HG03571 (cell line): ENCODE data around the gene AMY1B.
"Not testable (repeated sequence)": the region's sequence is repeated elsewhere in the genome, so short reads cannot be mapped to it uniquely, and the experiment has no call there.

Experiments used
- ATAC-seq: cut with Tn5 transposase; IDR thresholded peaks from one replicate; pipeline ENCODE4 v1.9.1; 2021; ENCODE audit not compliant: unreplicated experiment

Gene AMY1B

GRCh38 chr1:103696110-103696509 lies at the start of gene AMY1B:
Gene AMY1B, minus strand, starts transcription at chr1:103696210. Its CDS starts 571 bp downstream, at chr1:103695639.
- ATAC-seq = not testable (repeated sequence)

DNA sequence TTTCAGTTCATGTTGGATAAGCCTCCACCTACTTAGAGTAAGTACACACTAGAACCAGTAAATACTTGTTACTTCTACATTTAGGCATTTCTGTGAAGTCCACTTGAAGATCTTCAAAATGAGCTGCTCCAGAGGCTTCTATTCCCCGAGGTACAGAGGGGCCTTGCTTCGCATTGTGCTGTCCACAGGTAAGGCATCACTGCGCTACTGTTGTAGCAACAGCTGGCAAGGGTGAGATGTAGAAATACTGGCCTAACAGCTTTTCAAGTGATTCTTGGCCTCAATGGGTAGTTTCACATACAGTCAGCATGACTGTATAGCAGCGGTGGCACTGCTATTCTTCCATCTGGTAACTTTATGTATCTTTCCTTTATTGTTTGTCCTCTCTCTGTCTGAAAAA lies 49.0 kb upstream of the AMY1B start:
- not testable (repeated sequence) for ATAC-seq

DNA sequence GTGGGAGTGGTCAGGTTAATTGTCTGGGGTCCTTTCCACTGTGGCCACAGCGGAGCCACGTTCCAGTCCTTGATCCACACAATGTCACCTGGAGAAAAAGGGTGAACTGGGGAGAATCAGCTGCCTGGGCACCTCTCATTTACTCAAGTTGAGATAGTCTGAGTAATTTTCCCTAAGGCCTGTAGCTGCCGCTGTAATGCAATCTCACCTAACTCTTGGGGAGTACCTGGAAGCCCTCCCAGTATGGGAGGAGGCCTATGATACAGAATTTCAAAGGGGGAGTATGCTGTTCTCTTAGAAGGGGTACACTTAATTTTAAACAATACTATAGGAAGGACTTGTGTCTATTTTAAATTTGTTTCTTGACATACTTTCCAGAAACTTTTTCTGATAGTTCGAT lies 48.4 kb upstream of the AMY1B start:
- ATAC-seq = not testable (repeated sequence)

GRCh38 chr1:103738031-103738430 lies 42.0 kb upstream of the AMY1B start:
- not testable (repeated sequence) for ATAC-seq

- not testable (repeated sequence) for ATAC-seq
These were observed 39.3 kb upstream of the AMY1B start for GRCh38 chr1:103735334-103735733.

GRCh38 chr1:103721473-103721872 lies 25.5 kb upstream of the AMY1B start:
- ATAC-seq = not testable (repeated sequence)

DNA sequence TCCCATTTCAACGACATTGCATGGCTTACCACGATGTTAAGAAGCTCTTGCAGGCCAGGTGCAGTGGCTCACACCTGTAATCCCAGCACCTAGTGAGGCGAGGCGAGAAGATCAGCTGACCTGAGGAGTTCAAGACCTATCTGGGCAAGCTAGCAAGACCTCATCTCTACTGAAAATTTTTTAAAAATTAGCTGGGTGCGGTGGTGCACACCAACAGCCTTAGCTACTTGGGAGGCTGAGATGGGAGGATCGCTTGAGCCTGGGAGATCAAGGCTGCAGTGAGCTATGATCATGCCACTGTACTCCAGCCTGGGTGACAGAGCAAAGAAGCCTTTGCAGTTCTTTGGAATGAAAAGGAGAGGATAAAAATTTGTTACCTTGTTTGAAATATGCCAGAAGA lies 21.4 kb upstream of the AMY1B start:
- not testable (repeated sequence) for ATAC-seq

GRCh38 chr1:103710381-103710780 lies 14.4 kb upstream of the AMY1B start:
- ATAC-seq = not testable (repeated sequence)

- ATAC-seq = not testable (repeated sequence)
These were observed 11.7 kb upstream of the AMY1B start for GRCh38 chr1:103707670-103708069.

DNA sequence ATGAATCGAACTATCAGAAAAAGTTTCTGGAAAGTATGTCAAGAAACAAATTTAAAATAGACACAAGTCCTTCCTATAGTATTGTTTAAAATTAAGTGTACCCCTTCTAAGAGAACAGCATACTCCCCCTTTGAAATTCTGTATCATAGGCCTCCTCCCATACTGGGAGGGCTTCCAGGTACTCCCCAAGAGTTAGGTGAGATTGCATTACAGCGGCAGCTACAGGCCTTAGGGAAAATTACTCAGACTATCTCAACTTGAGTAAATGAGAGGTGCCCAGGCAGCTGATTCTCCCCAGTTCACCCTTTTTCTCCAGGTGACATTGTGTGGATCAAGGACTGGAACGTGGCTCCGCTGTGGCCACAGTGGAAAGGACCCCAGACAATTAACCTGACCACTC lies 5.2 kb upstream of the AMY1B start:
- not testable (repeated sequence) for ATAC-seq

DNA sequence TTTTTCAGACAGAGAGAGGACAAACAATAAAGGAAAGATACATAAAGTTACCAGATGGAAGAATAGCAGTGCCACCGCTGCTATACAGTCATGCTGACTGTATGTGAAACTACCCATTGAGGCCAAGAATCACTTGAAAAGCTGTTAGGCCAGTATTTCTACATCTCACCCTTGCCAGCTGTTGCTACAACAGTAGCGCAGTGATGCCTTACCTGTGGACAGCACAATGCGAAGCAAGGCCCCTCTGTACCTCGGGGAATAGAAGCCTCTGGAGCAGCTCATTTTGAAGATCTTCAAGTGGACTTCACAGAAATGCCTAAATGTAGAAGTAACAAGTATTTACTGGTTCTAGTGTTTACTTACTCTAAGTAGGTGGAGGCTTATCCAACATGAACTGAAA lies 4.7 kb upstream of the AMY1B start:
- not testable (repeated sequence) for ATAC-seq

GRCh38 chr1:103697430-103697829 lies 1.4 kb upstream of the AMY1B start:
- not testable (repeated sequence) for ATAC-seq

GRCh38 chr1:103676335-103676734 lies 19.7 kb downstream of the AMY1B start:
- not testable (repeated sequence) for ATAC-seq

- not testable (repeated sequence) for ATAC-seq
These were observed 40.5 kb downstream of the AMY1B start, which contains the start of gene AMY1A for GRCh38 chr1:103655460-103655859. Gene AMY1A, plus strand, starts transcription at chr1:103655760. Its CDS starts 571 bp downstream, at chr1:103656331.

DNA sequence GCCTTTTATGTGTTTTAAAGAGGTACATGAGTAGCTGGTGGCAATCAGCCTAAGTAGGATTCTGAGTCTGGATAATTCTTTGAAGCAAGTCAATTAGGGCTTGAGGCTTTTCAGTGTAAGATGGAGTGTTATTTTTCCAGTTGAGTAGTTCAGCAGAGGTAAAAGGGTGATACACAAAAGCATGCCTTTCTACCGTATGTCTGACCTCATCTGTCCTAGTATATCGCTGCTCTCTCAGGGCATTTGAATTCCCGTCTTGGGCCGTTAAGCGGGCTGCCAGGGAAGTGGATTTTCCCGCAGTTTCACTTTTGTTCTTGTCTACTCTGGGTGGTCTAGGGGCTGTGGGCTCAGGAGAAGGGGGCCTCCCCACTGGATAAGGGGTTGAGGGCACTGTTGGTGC lies 41.9 kb downstream of the AMY1B start:
- not testable (repeated sequence) for ATAC-seq

GRCh38 chr1:103650889-103651288 lies 45.1 kb downstream of the AMY1B start:
- not testable (repeated sequence) for ATAC-seq

DNA sequence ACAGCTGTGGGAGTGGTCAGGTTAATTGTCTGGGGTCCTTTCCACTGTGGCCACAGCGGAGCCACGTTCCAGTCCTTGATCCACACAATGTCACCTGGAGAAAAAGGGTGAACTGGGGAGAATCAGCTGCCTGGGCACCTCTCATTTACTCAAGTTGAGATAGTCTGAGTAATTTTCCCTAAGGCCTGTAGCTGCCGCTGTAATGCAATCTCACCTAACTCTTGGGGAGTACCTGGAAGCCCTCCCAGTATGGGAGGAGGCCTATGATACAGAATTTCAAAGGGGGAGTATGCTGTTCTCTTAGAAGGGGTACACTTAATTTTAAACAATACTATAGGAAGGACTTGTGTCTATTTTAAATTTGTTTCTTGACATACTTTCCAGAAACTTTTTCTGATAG lies 45.7 kb downstream of the AMY1B start:
- ATAC-seq = not testable (repeated sequence)

DNA sequence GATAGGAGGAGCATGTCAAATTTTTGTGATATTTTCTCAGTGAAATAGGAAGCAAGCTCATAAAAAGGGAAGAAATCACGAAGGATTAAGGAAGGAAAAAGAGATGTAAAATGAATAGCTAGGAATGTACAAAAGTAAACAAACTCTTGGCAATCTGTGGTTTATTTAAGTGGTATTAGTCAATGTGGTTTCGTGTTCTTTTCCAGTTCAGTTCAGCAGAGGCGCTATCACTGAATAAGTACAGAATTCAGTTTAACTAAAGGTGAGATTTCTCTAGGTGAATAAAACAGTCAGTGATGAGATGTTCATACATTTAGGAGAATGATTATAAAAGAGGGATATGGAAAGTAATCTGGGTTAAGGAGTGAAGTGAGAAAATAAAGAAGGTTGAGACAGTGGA lies 52.1 kb downstream of the AMY1B start:
- ATAC-seq = not testable (repeated sequence)

GRCh38 chr1:103641194-103641593 lies 54.8 kb downstream of the AMY1B start:
- ATAC-seq = not testable (repeated sequence)
